Loucy (cell line): Measurements from ENCODE around the gene PGS1.
A peak's percentile ranks its signal among the peaks of the same experiment; 100 is the strongest.

Experiments used
- H2AFZ ChIP-seq: fragments of 200-600 bp; sonication (generic); 2 replicates; pipeline ENCODE4 v1.6.0; 2016; ENCODE audit warnings: antibody characterized with exemption, mild to moderate bottlenecking, low read length, moderate library complexity
- H3F3A ChIP-seq: fragments of 200-600 bp; 2 replicates; pipeline ENCODE4 v1.6.0; 2016; ENCODE audit warnings: antibody characterized with exemption, low read depth, mild to moderate bottlenecking
- H3K27me3 ChIP-seq: fragments of 200-600 bp; sonication (generic); 2 replicates; pipeline ENCODE4 v1.6.1; 2014; ENCODE audit warnings: low read length, mild to moderate bottlenecking; ENCODE audit not compliant: insufficient read depth, poor library complexity, severe bottlenecking
- H3K36me3 ChIP-seq: fragments of 200-600 bp; sonication (generic); 2 replicates; pipeline ENCODE4 v1.6.1; 2016; ENCODE audit warnings: low read length; ENCODE audit not compliant: insufficient read depth
- H3K4me1 ChIP-seq: fragments of 200-600 bp; sonication (generic); 2 replicates; pipeline ENCODE4 v1.5.1; 2014; ENCODE audit warnings: low read length, mild to moderate bottlenecking; ENCODE audit not compliant: insufficient read depth, poor library complexity, severe bottlenecking
- H3K4me2 ChIP-seq: fragments of 200-600 bp; sonication (generic); 2 replicates; pipeline ENCODE4 v1.6.0; 2014; ENCODE audit warnings: antibody characterized with exemption, low read length, low read depth, mild to moderate bottlenecking; ENCODE audit not compliant: poor library complexity, severe bottlenecking
- H3K4me3 ChIP-seq: fragments of 200-600 bp; sonication (generic); 2 replicates; pipeline ENCODE4 v1.5.1; 2014; ENCODE audit warnings: low read length, mild to moderate bottlenecking, mixed read lengths; ENCODE audit not compliant: poor library complexity, severe bottlenecking
- H3K79me2 ChIP-seq: fragments of 200-600 bp; sonication (generic); 2 replicates; pipeline ENCODE4 v1.6.1; 2014; ENCODE audit warnings: low read length; ENCODE audit not compliant: insufficient read depth
- H3K9ac ChIP-seq: fragments of 200-600 bp; sonication (generic); 2 replicates; pipeline ENCODE4 v1.6.0; 2014; ENCODE audit warnings: mild to moderate bottlenecking, low read depth, low read length, moderate library complexity; ENCODE audit not compliant: poor library complexity, severe bottlenecking
- H3K9me2 ChIP-seq: fragments of 200-600 bp; sonication (generic); replicated peaks from 2 replicates; pipeline ENCODE4 v1.6.1; 2016; ENCODE audit warnings: low read depth, low read length, mixed read lengths
- H3K9me3 ChIP-seq: fragments of 200-600 bp; sonication (generic); 2 replicates; pipeline ENCODE4 v1.6.1; 2014; ENCODE audit warnings: mild to moderate bottlenecking, antibody characterized with exemption, low read length, low read depth; ENCODE audit not compliant: insufficient read depth
- H4K20me1 ChIP-seq: fragments of 200-600 bp; sonication (generic); 2 replicates; pipeline ENCODE4 v1.6.0; 2014; ENCODE audit warnings: antibody characterized with exemption, low read length, mild to moderate bottlenecking; ENCODE audit not compliant: insufficient read depth, poor library complexity, severe bottlenecking
- EZH2phosphoT487 ChIP-seq: fragments of 200-600 bp; IDR thresholded peaks from 2 replicates; pipeline ENCODE4 v1.6.1; 2018; ENCODE audit warnings: antibody characterized with exemption, mild to moderate bottlenecking, moderate library complexity, borderline replicate concordance
- TF ChIP-seq, protein P1 (sequence below): fragments of 200-600 bp; sonication (generic); conservative IDR thresholded peaks from 2 replicates; pipeline ENCODE4 v1.5.1; 2014; ENCODE audit warnings: mild to moderate bottlenecking, antibody characterized with exemption, low read length

PGS1 gene

DNA sequence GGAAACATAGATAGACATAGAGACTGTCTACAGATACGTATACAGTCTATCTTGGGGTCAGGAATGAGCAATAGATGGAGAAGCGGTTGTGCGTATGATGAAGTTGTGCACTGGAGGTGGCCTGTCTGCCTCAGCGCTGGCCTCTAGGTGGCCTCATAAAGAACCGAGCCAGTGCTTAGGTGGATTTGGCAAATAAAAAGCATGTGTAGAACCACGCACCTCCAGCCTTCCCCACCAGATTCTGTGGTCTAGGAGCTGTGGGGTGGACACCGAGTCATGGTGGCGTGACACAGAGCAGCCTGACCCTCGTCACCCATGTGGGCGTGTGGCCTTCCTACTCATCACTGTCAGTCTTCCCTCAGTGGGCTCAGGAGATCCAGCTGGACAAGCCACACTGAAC is 34.0 kb downstream of the PGS1 start:
- H4K20me1 ChIP-seq: peaks cover 23% of the 10 kb centered on the region
- H3K4me2 ChIP-seq: no peak overlapping the region
- peaks cover 44% of the 10 kb centered on the region; the same call in 1 of the 2 replicates for H3K79me2 ChIP-seq
- H3K9me2 ChIP-seq: no peaks in the 10 kb centered on the region
- TF ChIP-seq EZH2phosphoT487: no peak
- TF ChIP-seq, protein P1, sequence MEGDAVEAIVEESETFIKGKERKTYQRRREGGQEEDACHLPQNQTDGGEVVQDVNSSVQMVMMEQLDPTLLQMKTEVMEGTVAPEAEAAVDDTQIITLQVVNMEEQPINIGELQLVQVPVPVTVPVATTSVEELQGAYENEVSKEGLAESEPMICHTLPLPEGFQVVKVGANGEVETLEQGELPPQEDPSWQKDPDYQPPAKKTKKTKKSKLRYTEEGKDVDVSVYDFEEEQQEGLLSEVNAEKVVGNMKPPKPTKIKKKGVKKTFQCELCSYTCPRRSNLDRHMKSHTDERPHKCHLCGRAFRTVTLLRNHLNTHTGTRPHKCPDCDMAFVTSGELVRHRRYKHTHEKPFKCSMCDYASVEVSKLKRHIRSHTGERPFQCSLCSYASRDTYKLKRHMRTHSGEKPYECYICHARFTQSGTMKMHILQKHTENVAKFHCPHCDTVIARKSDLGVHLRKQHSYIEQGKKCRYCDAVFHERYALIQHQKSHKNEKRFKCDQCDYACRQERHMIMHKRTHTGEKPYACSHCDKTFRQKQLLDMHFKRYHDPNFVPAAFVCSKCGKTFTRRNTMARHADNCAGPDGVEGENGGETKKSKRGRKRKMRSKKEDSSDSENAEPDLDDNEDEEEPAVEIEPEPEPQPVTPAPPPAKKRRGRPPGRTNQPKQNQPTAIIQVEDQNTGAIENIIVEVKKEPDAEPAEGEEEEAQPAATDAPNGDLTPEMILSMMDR: peak; percentile 63
- no peaks in the 10 kb centered on the region for H3K9me3 ChIP-seq
- H2AFZ ChIP-seq: no peak overlapping the region
- peaks cover 38% of the 10 kb centered on the region for H3K4me1 ChIP-seq
- no peak overlapping the region for H3K9ac ChIP-seq
- no peak overlapping the region for H3K4me3 ChIP-seq
- H3K36me3 ChIP-seq: peaks cover 56% of the 10 kb centered on the region; the same call in 1 of the 2 replicates
- H3F3A ChIP-seq: no peaks in the 10 kb centered on the region
- H3K27me3 ChIP-seq: no peaks in the 10 kb centered on the region

DNA sequence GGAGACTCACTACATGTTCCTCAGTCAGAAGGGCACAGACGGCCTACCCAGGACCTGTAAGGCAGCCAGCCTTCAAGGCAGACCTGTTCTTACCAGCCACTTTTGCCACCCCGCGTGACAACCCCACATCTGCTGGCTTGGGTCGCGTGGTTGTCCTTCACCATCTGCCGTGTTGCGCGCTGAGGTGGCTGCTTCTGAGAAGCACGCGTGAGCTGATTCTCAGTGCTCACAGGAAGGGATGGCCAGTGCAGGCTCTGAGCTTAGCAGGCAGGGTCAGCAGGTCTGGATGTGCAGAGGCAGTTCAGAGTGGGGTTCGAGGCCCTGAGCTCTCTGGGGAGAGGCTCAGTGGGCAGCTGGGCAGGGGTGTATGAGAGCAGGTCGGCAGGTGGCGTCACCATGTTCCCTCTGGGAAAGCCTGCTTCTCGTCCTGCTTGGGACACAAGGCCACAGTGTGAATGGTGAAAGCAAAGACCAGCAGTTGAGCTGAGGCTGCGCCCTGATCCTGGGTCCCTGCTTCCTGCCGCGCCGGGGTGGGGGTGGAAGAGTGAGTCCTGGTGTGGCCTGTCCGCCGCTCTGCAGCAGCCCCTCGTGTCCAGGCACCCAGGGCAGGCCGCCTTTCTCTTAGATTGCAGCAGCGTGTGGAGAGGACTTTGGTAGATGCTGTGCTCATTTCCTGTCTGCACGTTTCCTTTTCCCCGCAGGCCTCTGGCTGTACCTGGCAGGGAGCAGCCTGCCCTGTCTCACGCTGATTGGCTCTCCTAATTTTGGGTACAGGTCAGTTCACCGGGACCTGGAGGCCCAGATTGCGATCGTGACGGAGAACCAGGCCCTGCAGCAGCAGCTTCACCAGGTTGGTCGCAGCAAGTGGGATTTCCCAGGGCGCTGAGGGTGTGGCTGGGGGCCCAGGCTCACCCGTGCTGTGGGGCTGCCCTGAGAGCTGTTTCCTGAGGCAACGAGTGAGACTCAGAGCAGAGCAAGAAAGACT is 36.0 kb downstream of the PGS1 start:
- H3K4me3 ChIP-seq: peak overlapping the region; percentile 33
- H3K36me3 ChIP-seq: peaks cover 51% of the 10 kb centered on the region; the same call in 1 of the 2 replicates
- no peaks in the 10 kb centered on the region for H3K27me3 ChIP-seq
- H3K4me2 ChIP-seq: peak overlapping the region; percentile 54
- TF ChIP-seq, protein P1: no peak
- no peak for TF ChIP-seq EZH2phosphoT487
- H3F3A ChIP-seq: no peaks in the 10 kb centered on the region
- H3K9ac ChIP-seq: peak overlapping the region; percentile 53
- no peak overlapping the region for H2AFZ ChIP-seq
- H3K4me1 ChIP-seq: peaks cover 34% of the 10 kb centered on the region
- no peaks in the 10 kb centered on the region for H3K9me3 ChIP-seq
- peaks cover 15% of the 10 kb centered on the region for H4K20me1 ChIP-seq
- peaks cover 23% of the 10 kb centered on the region; the same call in 1 of the 2 replicates for H3K79me2 ChIP-seq
- no peaks in the 10 kb centered on the region for H3K9me2 ChIP-seq

DNA sequence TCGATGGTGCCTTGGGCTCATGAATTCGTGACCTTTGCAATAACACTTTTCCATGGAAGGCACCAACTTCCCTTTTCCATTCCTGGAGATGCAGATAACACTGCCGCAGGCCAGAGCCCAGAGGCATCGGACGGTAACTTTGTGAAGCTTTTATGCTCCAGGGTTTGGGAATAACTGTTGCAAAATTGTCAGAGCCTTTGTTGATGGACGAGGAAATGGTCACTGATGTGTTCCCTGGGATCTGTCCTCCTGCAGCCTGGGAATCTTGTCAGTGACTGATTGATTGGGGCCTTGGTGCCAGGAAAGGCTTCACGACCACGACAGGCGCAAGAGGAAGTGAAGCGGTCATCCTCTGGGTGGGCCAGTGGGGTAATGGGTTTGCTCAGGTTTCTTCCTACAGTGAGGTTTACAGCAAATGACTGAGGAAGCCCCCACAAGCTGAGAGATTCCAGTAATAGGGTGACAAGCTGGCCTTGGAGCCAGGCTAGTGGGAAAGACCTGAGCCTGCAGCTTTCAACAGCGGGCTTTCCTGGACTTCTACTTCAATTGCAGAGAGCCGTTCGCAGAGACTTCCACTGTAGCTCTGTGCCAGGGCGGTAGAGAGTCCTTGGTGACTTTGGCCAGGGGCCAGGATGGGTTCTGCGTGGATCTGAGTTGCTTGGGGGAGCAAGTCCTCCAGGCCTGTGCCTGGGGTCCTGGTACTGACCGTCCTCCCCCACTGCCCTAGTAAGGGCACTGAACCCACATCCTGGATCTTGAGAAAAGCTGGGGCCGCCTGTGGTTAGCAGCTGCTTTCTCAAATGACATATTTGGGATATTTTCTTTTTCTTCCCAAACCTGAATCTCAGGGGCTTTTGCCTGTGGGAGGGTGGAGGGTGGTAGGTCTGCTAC is 37.6 kb downstream of the PGS1 start:
- Histone ChIP-seq H3F3A (no peaks in the 10 kb centered on the region), H3K36me3 (peaks cover 64% of the 10 kb centered on the region; the same call in 1 of the 2 replicates), H3K79me2 (peaks cover 21% of the 10 kb centered on the region; the same call in 1 of the 2 replicates), H2AFZ (no peak overlapping the region), H4K20me1 (peaks cover 15% of the 10 kb centered on the region), H3K4me3 (no peak overlapping the region), H3K27me3 (no peaks in the 10 kb centered on the region), H3K4me1 (peaks cover 34% of the 10 kb centered on the region), H3K9me3 (no peaks in the 10 kb centered on the region), H3K9ac (no peak overlapping the region), H3K4me2 (no peak overlapping the region), H3K9me2 (no peaks in the 10 kb centered on the region)
- TF ChIP-seq, protein P1: no peak
- no peak for TF ChIP-seq EZH2phosphoT487
